Progenitor cell of endocrine pancreas (in vitro differentiated cells): ENCODE data around the gene SCGB3A2. TPM values are rescaled to one million over a fixed set of nuclear protein-coding genes. Genes with fewer than 3 reads are reported as not detected.

Experiments used
- DNase-seq: peaks from one replicate; pipeline ENCODE4 v3.0.0; 2021; ENCODE audit warnings: low spot score; ENCODE audit not compliant: unreplicated experiment
- H3K27ac Mint-ChIP-seq: 2 replicates; pipeline ENCODE4 v1.8.0; 2021; ENCODE audit warnings: mild to moderate bottlenecking, moderate library complexity, mixed read lengths
- H3K27me3 Mint-ChIP-seq: 2 replicates; pipeline ENCODE4 v1.8.0; 2021; ENCODE audit warnings: mixed read lengths
- H3K36me3 Mint-ChIP-seq: 2 replicates; pipeline ENCODE4 v1.8.0; 2022; ENCODE audit warnings: mixed read lengths; ENCODE audit not compliant: insufficient read depth
- H3K4me1 Mint-ChIP-seq: 2 replicates; pipeline ENCODE4 v1.8.0; 2021; ENCODE audit warnings: low read depth, mixed read lengths
- H3K4me3 Mint-ChIP-seq: 2 replicates; pipeline ENCODE4 v1.8.0; 2021; ENCODE audit warnings: low read depth, mild to moderate bottlenecking, moderate library complexity, mixed read lengths
- H3K9me3 Mint-ChIP-seq: 2 replicates; pipeline ENCODE4 v1.8.0; 2021; ENCODE audit warnings: low read depth, mixed read lengths
- CTCF ChIP-seq: fragments of 200-600 bp; sonication (generic); IDR thresholded peaks from one replicate; pipeline ENCODE4 v1.5.0; 2021; ENCODE audit warnings: antibody characterized with exemption, mild to moderate bottlenecking; ENCODE audit not compliant: unreplicated experiment
- total RNA-seq: library from RNA; stranded (reverse); gene quantifications from 2 replicates; pipeline ENCODE4 v1.2.1, GENCODE V29; 2021

Gene SCGB3A2
- total RNA-seq, 1 donor from 2014 or later = not detected

DNA sequence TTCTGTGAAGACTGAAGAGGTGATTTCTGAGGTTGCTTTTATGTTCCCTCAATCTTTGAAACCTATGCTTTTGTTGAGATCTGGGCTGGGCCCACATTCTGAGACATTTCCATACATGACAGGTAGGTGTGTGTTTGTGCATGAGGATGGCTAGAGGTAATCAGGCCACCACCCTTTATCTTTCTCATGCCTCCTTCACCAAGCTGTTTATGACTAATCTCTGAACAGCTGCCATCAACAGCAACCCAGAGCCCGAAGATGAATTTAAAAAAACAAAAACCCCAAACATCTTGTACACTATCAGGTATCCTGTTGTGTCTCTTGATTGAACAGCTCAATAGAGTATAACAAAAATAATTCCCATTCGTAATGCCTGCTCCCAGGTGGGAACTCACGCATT is 40.4 kb downstream of the SCGB3A2 start:
- Mint-ChIP-seq H3K4me1 (no peaks in the 10 kb centered on the region), H3K9me3 (peaks cover 2% of the 10 kb centered on the region), H3K36me3 (no peaks in the 10 kb centered on the region), H3K4me3 (no peak overlapping the region), H3K27ac (no peak overlapping the region), H3K27me3 (no peaks in the 10 kb centered on the region)
- no peak for DNase-seq
- no peak for TF ChIP-seq CTCF

DNA sequence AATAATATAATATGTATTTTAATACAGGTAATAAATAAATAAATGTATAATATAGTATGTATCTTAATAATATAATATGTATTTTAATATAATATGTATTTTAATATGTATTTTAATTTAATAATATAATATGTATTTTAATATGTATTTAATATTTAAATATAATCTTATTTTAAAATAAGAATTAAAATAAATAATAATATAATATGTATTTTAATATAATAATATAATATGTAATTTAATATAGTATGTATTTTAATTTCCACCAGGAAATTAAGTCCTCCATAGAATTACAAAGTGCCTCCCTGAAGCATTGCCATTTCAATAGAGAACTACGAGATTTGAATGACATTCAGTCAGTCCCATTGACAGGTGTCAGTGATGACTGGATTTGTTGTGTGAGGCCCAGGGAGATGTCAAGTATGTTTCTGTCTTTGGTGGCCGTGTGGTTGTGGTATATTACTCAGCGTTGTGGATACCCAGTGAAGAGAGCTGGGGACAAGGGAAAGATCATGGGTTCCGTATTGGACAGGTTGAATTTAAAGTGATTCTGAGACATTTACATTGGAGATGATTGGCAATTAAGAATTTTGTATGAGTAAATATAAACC is 42.0 kb downstream of the SCGB3A2 start:
- no peak for DNase-seq
- H3K9me3 Mint-ChIP-seq = peaks cover 2% of the 10 kb centered on the region
- no peaks in the 10 kb centered on the region for H3K4me1 Mint-ChIP-seq
- no peak overlapping the region for H3K27ac Mint-ChIP-seq
- H3K27me3 Mint-ChIP-seq = no peaks in the 10 kb centered on the region
- H3K36me3 Mint-ChIP-seq = no peaks in the 10 kb centered on the region
- no peak for TF ChIP-seq CTCF
- no peak overlapping the region for H3K4me3 Mint-ChIP-seq

DNA sequence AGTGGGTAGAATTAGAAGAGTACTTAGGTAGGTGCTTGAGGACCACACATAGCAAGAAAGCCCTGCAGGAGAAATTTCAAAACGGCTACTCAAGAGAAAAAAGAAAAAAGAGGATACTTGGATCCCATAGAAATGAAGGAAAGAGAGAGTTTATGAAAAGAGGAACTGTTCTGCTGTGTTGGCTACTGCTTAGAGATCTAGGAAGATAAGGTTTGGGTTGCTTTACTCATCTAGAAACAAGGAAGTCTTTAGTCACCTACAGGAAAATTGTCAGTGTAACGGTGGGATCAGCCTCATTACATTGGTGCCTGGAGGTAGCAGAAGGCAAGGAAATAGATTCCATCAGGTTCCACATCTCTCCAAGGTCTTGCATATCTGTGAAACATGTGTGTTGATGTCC is 42.6 kb downstream of the SCGB3A2 start:
- Mint-ChIP-seq H3K27ac (no peak overlapping the region), H3K27me3 (no peaks in the 10 kb centered on the region), H3K36me3 (no peaks in the 10 kb centered on the region), H3K9me3 (peaks cover 1% of the 10 kb centered on the region), H3K4me1 (no peaks in the 10 kb centered on the region), H3K4me3 (no peak overlapping the region)
- no peak for DNase-seq
- TF ChIP-seq CTCF = no peak

GRCh38 chr5:147925020-147925419 is 46.5 kb downstream of the SCGB3A2 start:
- H3K9me3 Mint-ChIP-seq = peaks cover 3% of the 10 kb centered on the region
- H3K27ac Mint-ChIP-seq = no peak overlapping the region
- DNase-seq = no peak
- no peak for TF ChIP-seq CTCF
- no peaks in the 10 kb centered on the region for H3K27me3 Mint-ChIP-seq
- H3K4me3 Mint-ChIP-seq = no peak overlapping the region
- no peaks in the 10 kb centered on the region for H3K36me3 Mint-ChIP-seq
- no peaks in the 10 kb centered on the region for H3K4me1 Mint-ChIP-seq

DNA sequence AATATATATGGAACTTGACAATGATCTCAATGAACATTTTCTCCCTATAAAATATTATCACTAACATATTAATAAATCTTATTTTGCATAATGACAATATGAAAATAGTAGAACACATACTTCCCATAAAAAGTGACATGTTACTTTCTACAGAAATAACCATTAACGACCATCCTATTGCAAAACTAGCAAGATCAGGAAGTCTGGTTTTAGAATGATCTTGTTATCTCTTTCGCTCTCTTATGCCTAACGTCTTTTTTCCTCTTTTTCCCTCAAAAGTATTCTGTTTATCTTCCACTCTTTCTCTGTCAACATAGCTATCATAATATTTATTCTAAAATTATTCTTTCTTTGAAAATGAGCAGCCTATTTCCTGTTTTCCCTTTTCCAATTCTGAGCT is 49.4 kb downstream of the SCGB3A2 start:
- H3K4me1 Mint-ChIP-seq = no peaks in the 10 kb centered on the region
- no peaks in the 10 kb centered on the region for H3K27me3 Mint-ChIP-seq
- H3K36me3 Mint-ChIP-seq = no peaks in the 10 kb centered on the region
- H3K27ac Mint-ChIP-seq = no peak overlapping the region
- peaks cover 3% of the 10 kb centered on the region for H3K9me3 Mint-ChIP-seq
- DNase-seq = no peak
- no peak for TF ChIP-seq CTCF
- no peak overlapping the region for H3K4me3 Mint-ChIP-seq
